ENCODE measurements around the gene NRG2.
A peak's percentile ranks its signal among the peaks of the same experiment; 100 is the strongest.

NRG2 gene

DNA sequence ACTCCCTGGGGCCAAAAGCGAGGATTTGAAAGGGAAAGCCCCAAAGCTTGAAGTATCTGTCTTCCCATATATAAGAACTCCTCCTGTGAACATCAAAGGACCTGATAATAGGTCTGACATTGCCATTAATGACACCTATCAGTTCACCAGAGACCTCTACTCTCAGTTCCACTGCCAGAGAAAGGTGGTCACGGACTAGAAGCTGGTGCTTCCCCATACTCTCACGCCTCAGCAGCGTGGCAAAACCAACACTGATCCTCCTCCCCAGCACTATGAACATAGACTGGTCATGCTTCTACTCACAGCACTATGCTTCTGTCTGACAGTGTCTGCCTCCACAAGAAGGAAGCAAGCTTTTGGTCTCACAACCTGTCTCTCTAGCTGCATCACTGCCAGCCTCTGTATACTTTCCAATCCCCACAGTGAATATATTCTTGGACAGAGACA, 37.9 kb downstream of the NRG2 start:
- no peak for DNase-seq

DNA sequence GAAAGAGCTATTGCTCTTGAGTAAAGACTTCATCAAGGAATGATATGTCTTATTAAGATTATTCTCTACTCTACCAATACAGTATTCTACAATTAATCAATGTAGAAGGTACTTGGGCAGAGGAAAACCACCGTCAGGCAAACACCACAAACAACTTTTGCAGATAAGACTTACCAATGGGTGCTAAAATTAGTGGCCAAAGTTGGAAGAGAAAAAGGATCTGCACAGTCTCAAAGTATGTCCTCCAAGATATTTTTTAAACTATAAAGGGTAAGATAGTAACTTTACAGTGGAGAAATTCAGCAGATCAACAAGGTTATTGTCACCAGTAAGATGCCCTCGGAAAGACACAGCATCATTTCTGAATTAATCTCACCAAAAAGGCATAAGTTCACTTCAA, 38.9 kb downstream of the NRG2 start:
- no peak for DNase-seq

- DNase-seq = no peak
Measured at GRCh38 chr5:140003519-140003918, 39.6 kb downstream of the NRG2 start.

DNA sequence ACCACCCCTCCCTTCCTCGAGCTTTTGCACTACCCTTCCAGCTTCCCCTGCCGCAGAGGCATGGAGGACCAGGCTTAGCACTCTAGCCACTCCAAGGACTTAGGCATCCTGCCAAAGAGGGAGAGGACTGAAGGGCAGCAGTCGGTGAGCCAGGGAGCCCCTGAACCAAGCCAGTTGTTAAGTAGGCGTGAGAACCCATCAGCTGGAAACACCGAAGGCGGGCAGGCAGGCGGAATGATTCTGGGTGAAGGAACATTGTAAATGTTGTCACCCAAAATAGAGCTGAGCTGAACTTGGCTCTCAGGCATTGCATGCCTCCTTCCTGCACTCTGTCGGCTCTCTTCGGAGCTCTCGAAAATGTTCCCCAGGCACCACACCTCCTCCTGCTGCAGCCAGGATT, 42.8 kb downstream of the NRG2 start:
- DNase-seq = no peak

GRCh38 chr5:139998837-139999236, 44.3 kb downstream of the NRG2 start:
- no peak for DNase-seq

DNA sequence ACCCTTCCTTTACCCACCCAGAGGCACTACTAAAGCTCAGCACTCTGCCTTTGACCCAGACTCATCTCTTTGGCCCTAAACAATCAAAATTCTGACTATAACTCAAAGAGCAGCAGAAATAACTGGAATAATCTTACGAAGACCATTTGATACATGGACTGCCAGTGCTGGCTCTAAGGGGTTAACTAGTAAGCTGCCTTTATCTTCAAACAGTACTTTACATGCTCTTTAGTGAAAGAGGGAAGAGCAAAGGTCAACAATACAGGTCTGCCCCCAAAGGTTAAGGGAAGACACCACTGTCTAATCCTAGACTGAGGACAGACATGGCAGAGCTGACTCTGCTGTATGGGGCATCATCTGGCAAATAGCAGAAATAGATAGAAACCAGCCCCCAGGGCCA, 45.8 kb downstream of the NRG2 start:
- no peak for DNase-seq

DNA sequence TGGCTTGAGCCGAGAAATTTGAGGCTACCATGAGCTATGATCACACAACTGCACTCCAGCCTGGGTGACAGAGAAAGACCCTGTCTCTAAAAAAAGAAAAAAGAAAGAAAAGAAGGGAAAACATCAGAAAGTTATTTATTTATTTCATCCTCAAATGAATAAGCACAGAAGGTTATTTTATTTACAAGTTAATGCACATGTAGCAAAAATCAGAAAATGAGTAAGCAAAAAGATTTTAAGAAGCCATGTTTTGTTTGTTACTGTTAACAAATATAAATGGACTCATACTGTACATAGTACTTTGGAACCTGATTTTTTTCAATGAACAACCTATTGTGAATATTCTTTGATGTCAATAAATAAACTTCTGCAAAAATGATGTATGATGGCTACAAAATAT, 47.2 kb downstream of the NRG2 start:
- no peak for DNase-seq

DNA sequence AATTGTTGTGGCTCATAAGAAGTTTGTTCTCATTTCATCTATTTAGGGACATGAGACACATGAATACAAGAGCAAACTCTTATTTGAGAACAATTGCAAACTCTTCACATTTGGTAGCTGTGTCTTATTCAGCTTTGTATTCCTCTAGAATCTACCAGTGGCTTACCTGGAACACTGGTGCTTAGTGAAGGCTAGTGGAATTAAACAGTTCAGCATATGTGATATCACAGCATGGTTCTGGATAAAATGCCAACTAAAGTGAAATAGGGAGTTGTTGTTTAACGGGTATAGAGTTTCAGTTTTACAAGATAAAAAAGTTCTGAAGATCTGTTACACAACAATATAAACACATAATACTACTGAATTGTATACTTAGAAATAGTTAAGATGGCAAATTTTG, 48.9 kb downstream of the NRG2 start:
- no peak for DNase-seq

DNA sequence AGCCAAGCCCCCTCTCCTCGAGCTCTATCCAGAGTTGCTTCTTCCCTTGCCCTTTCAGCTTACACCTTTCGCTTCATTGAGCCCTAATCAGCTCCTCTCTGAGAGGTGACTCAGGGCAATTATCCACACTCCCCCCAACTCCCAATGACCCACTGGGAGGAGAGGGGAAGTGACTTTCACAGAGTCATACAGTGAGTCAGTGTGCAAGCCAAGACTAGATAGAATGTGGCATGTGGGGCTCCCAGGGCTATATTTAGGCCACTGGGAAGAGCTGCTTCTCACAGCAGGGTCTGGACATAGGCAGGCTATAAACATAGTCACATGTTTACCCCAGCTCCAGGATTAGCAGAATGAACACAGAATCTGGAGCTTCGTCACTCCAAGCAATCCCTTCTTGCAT, 57.4 kb downstream of the NRG2 start:
- no peak for DNase-seq

DNA sequence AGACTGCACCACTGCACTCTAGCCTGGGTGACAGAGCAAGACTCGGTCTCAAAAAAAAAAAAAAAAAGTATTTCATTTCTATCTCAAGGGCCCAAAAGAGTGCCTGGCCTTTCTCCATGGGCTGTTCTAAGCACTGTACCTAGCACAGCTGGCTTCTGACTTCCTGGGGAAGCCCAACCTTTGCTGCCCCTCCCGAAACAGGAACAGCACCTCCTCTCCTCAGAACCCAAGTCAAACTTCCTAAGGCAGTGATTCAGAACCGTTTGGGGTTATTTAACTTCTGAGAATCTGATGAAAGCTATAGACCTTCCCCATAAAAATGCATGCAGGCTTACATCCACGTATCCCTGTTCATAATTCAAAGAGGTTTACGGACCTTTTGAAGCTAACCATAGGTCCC, 57.8 kb downstream of the NRG2 start:
- no peak for DNase-seq

DNA sequence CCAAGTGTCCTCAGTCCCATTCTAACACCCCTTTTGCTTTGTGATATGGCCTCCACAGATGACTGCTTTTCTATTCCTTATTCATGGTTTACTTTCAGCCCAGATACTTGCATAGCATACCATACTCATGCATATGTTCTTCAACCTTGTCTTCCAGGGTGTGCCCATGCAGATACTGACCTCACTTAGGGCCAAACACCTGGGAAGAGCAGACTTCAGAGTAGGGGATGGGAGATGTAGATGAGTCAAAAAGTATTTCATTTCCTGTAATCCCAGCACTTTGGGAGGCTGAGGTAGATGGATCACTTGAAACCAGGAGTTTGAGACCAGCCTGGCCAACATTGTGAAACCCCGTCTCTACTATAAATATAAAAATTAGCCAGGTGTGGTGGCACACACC, 58.3 kb downstream of the NRG2 start:
- no peak for DNase-seq

DNA sequence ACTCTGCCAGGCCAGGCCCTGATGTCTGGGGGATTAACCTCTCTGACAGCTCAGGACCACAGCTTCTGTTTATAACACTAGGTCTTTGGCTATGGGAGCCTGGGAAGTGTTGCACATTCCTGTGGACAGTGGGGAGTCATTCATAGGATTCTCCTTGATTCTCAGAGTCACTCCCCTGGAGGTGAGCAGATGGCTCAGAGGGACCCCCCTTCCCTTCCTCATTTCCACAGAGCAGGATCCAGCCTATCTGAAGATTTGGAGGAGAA, 60.2 kb downstream of the NRG2 start:
- DNase-seq = no peak

DNA sequence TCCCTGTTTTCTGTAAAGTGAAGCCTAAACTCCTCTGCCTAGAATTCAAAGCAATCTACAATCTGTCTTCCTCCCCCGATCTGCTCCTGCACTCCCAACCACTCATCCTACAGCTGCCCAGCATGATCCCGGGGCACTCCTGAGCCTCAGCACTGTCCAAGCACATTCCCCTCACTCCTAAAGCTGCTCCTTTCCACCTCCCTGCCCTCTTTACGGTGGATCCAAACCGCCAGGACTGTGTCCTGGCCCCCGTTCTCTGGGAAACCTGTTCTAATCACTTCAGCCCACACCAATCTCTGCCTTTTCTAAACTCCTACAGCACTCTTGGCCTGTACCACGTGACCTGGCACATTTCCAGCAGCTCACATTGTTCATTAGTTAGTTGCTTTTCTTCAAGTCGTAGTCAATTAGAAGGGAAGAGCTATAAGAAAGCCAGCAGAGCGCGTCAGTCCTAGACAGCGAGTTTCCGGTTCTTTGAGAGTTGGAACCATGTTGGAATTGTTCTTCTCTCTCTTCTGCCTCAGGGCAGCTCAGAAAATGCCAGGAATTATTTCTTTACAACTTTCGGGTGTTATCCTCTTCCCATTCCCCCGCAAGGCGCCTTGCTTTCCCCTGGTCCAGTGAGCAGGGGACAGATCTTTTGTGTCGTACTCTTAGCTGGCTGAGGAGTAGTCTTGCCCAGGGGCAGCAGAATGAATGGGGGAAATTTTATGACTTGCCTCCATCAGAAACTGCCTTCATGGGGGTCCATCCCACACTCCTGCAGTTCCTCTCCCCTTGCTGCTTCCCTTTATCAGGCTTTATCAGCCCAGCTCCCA, 60.7 kb downstream of the NRG2 start:
- DNase-seq = no peak

GRCh38 chr5:139980765-139981164, 62.3 kb downstream of the NRG2 start:
- DNase-seq = no peak

GRCh38 chr5:139979943-139980342, 63.2 kb downstream of the NRG2 start:
- no peak for DNase-seq

GRCh38 chr5:139979518-139979917, 63.6 kb downstream of the NRG2 start:
- no peak for DNase-seq

DNA sequence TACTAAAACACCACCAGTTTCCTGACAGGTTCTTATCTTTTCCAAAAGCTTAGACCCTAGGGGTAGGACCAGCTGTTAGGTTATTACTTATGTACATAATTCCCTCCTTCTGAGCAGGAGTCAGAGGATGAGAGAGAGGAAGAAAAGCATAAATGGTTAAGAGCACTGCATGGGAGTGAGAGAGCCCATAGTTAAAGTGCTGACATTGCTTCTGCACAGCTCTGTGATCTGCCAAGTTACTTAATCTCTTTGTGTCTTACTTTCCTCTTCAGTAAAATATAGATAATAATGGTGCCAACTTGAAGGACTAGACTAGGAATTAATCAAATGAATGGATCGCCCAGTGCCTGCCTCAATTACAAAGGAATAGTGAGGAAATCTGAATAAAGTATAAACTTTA, 66.4 kb downstream of the NRG2 start:
- DNase-seq = no peak

DNA sequence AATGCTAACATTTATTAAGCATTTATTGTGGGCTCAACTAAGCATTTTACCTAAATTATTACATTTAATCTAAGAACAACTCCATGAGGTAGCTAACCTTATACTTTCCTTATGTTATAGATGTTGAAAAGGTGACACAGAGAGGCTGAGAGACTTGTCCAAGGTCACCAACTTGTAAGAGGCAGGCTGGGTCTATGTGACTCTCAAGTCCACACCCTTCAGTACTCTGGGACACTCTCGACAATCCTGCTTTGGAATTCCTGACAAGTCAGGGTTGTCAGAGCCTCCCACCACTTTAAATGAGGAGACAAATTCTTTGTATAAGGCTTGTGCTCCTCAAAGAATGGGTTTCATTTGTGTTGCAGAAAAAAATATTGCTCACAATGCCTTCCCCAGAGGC, 67.2 kb downstream of the NRG2 start:
- DNase-seq = no peak

DNA sequence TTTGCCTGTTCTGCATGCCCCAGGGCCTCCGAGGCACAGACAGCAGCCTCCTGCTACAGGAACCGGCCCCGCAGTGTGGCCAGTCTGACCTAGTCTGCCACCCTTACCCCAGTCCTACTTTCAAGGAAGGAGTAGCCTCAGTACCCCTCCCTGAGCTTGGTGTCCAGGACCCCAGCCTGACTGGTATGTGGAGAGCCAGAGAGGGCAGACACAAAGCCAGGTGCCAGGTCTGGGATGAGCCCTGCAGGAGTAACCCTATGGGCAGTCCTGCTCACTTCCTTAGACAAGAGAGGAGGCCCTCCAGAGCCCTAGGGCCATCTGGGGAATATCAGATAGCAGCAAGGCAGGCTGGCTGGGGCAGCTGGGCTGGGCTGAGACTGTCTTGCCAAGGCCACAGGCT, 67.8 kb downstream of the NRG2 start:
- no peak for DNase-seq

- no peak for DNase-seq
Measured at GRCh38 chr5:139974661-139975060, 68.4 kb downstream of the NRG2 start.

DNA sequence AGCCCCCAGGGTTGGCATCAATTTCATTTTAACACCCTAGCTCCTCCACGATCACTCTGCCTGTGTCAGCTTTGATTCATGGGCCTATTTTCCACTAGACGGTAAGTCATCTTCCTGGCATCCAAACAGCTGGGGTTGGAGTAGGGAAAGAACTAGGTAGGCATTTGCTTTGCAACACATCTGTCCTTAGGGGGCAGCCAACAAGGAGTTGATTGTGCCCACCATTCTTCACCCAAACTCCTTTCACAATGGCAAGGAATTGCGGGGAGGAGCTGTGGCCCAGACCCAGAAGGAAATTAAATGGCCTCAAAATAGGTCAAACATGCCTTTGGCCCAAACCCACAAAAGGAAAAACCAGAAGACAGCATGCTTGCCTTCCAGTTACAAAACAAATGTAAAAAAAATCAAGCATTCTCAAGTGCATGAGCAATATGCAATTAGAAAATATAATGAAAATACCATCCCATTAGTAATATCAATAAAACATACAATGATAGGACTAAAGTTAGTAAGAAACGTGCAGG, 71.8 kb downstream of the NRG2 start:
- no peak for DNase-seq

DNA sequence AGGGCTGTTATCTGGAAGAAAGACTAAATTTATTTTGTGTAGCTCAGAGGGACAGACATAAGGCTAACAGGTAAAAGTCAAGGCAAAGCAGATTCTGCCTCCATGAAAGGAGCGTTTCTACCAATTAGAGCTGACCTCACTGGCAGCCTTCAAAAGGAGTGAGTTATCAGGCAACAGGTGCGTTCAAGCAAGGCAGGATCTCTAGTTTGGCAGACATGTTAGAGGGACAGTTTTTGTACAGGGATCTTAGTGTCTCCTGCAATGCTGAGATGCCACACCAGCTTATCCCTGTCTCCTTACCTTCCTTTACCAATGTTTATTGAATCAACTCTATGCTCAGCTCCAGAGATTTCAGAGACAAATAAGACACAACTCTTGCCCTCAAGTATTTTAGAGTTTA, 73.8 kb downstream of the NRG2 start:
- no peak for DNase-seq

DNA sequence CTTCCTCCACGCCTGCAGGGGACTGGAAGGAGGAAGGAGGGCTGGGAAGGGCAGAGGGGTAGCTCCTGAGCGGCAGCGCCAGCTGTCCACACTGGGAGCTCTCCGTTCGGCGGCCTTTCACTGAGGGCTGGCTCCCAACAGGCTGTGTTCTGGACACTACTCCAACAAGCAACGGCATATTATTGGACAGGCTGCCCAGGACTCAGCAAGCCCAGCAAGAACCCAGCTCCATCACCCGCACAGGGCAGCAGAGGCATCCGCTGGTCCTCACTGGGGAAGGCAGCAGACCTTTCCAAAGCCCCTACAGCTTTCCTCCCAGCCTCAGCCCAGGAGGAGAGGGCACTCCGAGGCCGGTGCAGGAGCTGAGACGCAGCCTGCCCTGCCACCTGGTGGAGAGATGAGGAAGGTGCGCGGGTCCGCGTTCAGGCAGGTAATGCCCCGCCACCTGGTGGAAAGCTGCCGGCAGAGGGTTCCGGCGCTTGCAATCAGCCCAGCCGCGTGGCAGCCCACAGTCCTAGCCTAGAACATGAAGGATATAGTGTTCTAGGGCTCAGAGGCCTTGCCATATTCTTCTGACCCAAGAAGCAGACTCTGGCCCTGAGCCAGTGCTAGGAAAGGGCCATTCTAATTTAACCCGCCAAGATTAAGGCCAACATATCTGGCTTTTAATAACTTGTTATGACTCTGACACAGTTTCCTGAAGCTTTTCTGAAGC, 74.4 kb downstream of the NRG2 start:
- DNase-seq = peak; percentile 87

GRCh38 chr5:139967353-139967752, 75.7 kb downstream of the NRG2 start:
- DNase-seq = no peak

DNA sequence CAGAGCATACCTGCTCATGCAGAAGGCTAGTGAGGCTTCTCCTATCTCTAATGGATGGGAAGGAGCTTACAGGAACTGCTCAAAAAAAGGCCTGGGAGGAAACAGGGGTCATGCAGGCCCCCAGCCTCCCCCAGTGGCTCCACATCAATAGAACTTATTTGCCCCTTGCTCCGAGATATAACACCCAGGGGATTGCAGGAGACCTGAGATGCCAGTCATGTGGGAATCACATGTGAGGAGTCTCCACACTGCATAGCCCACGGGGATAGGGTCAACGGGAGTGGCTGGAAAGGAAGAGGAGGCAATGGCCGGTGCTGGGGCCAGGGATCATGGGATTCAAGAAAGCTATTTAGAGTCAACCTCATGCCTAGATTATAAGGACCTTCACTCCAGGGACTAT, 76.2 kb downstream of the NRG2 start:
- no peak for DNase-seq
